MM.1S (cell line): Measurements from ENCODE around the gene PARP11.

Experiments used
- EZH2 ChIP-seq: fragments of 300-600 bp; sonication (generic); optimal IDR thresholded peaks from 2 replicates; pipeline ENCODE3; 2017; ENCODE audit warnings: low read depth, mild to moderate bottlenecking, antibody characterized with exemption, low read length, mixed read lengths
- TF ChIP-seq, protein P1 (sequence below): fragments of 300-600 bp; sonication (generic); IDR thresholded peaks from 2 replicates; pipeline ENCODE4 v1.5.1; 2016; ENCODE audit warnings: antibody characterized with exemption, low read length, mixed read lengths

DNA sequence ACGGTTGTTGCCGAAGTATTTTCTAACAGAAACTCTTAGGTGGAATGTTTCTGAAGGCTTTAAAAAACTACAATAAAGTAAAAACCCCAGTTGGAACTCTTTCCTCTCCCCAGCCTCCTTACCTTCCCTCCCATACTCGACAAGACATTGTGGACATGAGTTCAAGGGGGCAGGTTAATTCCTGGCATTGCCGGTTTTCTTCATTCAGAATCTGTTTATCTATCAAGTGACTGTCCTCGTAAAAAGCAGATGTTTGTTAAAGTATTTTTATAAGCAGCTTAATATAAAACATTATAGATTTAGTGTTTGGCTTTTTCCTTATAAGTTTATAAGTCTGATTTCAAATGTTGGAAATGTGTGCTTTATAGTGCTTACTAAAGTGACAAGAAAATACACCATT lies 30.7 kb downstream of the PARP11 start:
- TF ChIP-seq, protein P1, sequence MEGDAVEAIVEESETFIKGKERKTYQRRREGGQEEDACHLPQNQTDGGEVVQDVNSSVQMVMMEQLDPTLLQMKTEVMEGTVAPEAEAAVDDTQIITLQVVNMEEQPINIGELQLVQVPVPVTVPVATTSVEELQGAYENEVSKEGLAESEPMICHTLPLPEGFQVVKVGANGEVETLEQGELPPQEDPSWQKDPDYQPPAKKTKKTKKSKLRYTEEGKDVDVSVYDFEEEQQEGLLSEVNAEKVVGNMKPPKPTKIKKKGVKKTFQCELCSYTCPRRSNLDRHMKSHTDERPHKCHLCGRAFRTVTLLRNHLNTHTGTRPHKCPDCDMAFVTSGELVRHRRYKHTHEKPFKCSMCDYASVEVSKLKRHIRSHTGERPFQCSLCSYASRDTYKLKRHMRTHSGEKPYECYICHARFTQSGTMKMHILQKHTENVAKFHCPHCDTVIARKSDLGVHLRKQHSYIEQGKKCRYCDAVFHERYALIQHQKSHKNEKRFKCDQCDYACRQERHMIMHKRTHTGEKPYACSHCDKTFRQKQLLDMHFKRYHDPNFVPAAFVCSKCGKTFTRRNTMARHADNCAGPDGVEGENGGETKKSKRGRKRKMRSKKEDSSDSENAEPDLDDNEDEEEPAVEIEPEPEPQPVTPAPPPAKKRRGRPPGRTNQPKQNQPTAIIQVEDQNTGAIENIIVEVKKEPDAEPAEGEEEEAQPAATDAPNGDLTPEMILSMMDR, result no peak
- no peak for TF ChIP-seq EZH2
